HK-2 (cell line): ENCODE measurements around the gene C16orf74.

Source experiments
- DNase-seq: peaks from one replicate; pipeline ENCODE4 v3.0.0-alpha.2; 2018; ENCODE audit not compliant: unreplicated experiment

The C16orf74 gene

DNA sequence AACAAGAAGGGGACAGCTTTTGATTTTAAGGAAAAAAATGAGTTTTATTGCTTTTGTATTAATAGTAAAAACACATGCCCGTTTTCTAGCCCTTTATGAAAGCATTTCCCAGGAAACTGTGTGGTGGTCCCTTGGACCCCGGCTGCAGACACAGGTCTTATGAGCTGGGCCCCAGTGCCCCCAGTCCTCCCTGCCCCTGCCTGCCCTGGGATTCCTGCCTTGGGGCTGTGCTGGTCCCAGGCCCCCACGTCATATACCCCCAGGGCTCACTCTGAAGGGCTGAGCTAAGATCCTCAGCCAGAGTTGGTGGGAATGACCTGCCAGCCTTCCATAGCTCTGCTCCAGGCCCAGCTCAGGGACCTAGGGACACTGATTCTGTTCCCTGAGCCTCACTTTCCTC is 92.9 kb downstream of the C16orf74 start:
- no peak for DNase-seq
